Smooth muscle cell (in vitro differentiated cells): Measurements from ENCODE around the gene INTS13. TPM values are rescaled to one million over a fixed set of nuclear protein-coding genes. Genes with fewer than 3 reads are reported as not detected.

Experiments used
- DNase-seq: peaks from one replicate; lab custom pipeline; 2025; ENCODE audit not compliant: unreplicated experiment; lab: John Stamatoyannopoulos, UW
- H2AFZ ChIP-seq: fragments of 200-600 bp; sonication (generic); 2 replicates; pipeline ENCODE4 v1.6.0; 2016; ENCODE audit warnings: antibody characterized with exemption, low read depth, mild to moderate bottlenecking
- H3F3A ChIP-seq: fragments of 200-600 bp; sonication (generic); 2 replicates; pipeline ENCODE4 v1.6.0; 2017; ENCODE audit warnings: antibody characterized with exemption, low read depth
- H3K27ac ChIP-seq: fragments of 200-600 bp; sonication (generic); 2 replicates; pipeline ENCODE4 v1.5.1; 2016; ENCODE audit warnings: low read depth, mild to moderate bottlenecking
- H3K27me3 ChIP-seq: fragments of 200-600 bp; sonication (generic); 2 replicates; pipeline ENCODE4 v1.6.1; 2016; ENCODE audit warnings: low read depth, mild to moderate bottlenecking
- H3K36me3 ChIP-seq: fragments of 200-600 bp; sonication (generic); 2 replicates; pipeline ENCODE4 v1.5.1; 2016; ENCODE audit warnings: low read depth
- H3K4me1 ChIP-seq: fragments of 200-600 bp; sonication (generic); 2 replicates; pipeline ENCODE4 v1.5.1; 2016; ENCODE audit warnings: low read depth
- H3K4me2 ChIP-seq: fragments of 200-600 bp; sonication (generic); 2 replicates; pipeline ENCODE4 v1.6.0; 2016; ENCODE audit warnings: mild to moderate bottlenecking
- H3K4me3 ChIP-seq: fragments of 200-600 bp; sonication (generic); 2 replicates; pipeline ENCODE4 v1.5.1; 2016; ENCODE audit warnings: mild to moderate bottlenecking
- H3K79me2 ChIP-seq: fragments of 200-600 bp; sonication (generic); 2 replicates; pipeline ENCODE4 v1.6.0; 2016; ENCODE audit warnings: low read depth, mild to moderate bottlenecking
- H3K9ac ChIP-seq: fragments of 200-600 bp; sonication (generic); 2 replicates; pipeline ENCODE4 v1.6.0; 2016; ENCODE audit warnings: low read depth
- H3K9me3 ChIP-seq: fragments of 200-600 bp; sonication (generic); replicated peaks from 2 replicates; pipeline ENCODE4 v1.5.1; 2016; ENCODE audit warnings: low read depth
- H4K20me1 ChIP-seq: fragments of 200-600 bp; sonication (generic); 2 replicates; pipeline ENCODE4 v1.6.0; 2016; ENCODE audit warnings: low read depth
- CTCF ChIP-seq: fragments of 200-600 bp; sonication (generic); IDR thresholded peaks from 2 replicates; pipeline ENCODE4 v1.5.1; 2017; ENCODE audit warnings: borderline replicate concordance, mild to moderate bottlenecking, antibody characterized with exemption; ENCODE audit not compliant: insufficient read depth, poor library complexity, severe bottlenecking
- WGBS: methylation state at CpG from one replicate; pipeline ENCODE4 v1.1.7; 2016; ENCODE audit warnings: low lambda C conversion rate; 5-methylcytosine and 5-hydroxymethylcytosine counted together
- polyA plus RNA-seq: library from polyadenylated mRNA; unstranded; fragments of >200 nt; fragmentation: Nextera tagmentation; extraction: Ambion mirVana; gene quantifications from 2 replicates; pipeline ENCODE4 v1.2.1, GENCODE V29; 2016
- total RNA-seq: library from RNA; depleted of rRNA; stranded (reverse); fragments of >200 nt; gene quantifications from 2 replicates; pipeline ENCODE4 v1.2.3, GENCODE V29; 2014

The INTS13 gene
- total and polyA plus RNA-seq, 2 experiments from 2014 or later = 22.0 to 47.5 TPM

GRCh38 chr12:26938701-26939062 is 901 bp upstream of the INTS13 start:
- peaks cover 35% of the 10 kb centered on the region for H3K4me1 ChIP-seq
- H3K27ac ChIP-seq = peak overlapping the region; percentile 97
- peak overlapping the region; percentile 68 for H3K4me3 ChIP-seq
- no peaks in the 10 kb centered on the region for H3F3A ChIP-seq
- TF ChIP-seq CTCF = no peak
- WGBS = 0% methylated on average over 28 of the region's 28 CpGs
- peak overlapping the region; percentile 91 for H3K4me2 ChIP-seq
- no peaks in the 10 kb centered on the region for H3K9me3 ChIP-seq
- DNase-seq = no peak
- peaks cover 48% of the 10 kb centered on the region for H4K20me1 ChIP-seq
- no peaks in the 10 kb centered on the region for H3K27me3 ChIP-seq
- peak overlapping the region; percentile 86 for H2AFZ ChIP-seq
- H3K36me3 ChIP-seq = no peaks in the 10 kb centered on the region
- peaks cover 84% of the 10 kb centered on the region for H3K79me2 ChIP-seq
- H3K9ac ChIP-seq = peak overlapping the region; percentile 96

GRCh38 chr12:26937443-26937862 is 328 bp downstream of the INTS13 start:
- Histone ChIP-seq H3K36me3 (no peaks in the 10 kb centered on the region), H3K27ac (peak overlapping the region; percentile 97), H3K9me3 (no peaks in the 10 kb centered on the region), H3K4me1 (peaks cover 35% of the 10 kb centered on the region), H2AFZ (peak overlapping the region; percentile 1), H3K4me2 (peak overlapping the region; percentile 90), H3K4me3 (peak overlapping the region; percentile 68), H3K27me3 (no peaks in the 10 kb centered on the region), H4K20me1 (peaks cover 37% of the 10 kb centered on the region), H3F3A (no peaks in the 10 kb centered on the region), H3K9ac (peak overlapping the region; percentile 96), H3K79me2 (peaks cover 75% of the 10 kb centered on the region)
- WGBS = under 1% methylated on average over 10 of the region's 10 CpGs
- DNase-seq = no peak
- TF ChIP-seq CTCF = no peak

- peaks cover 31% of the 10 kb centered on the region for H4K20me1 ChIP-seq
- peak overlapping the region; percentile 96 for H3K9ac ChIP-seq
- no peak for DNase-seq
- peak overlapping the region; percentile 90 for H3K4me2 ChIP-seq
- H3K36me3 ChIP-seq = no peaks in the 10 kb centered on the region
- peaks cover 35% of the 10 kb centered on the region for H3K4me1 ChIP-seq
- no peaks in the 10 kb centered on the region for H3K27me3 ChIP-seq
- H3F3A ChIP-seq = no peaks in the 10 kb centered on the region
- WGBS = 16% methylated on average over 8 of the region's 8 CpGs
- H3K79me2 ChIP-seq = peaks cover 69% of the 10 kb centered on the region
- H3K4me3 ChIP-seq = peak overlapping the region; percentile 68
- no peaks in the 10 kb centered on the region for H3K9me3 ChIP-seq
- peak overlapping the region; percentile 97 for H3K27ac ChIP-seq
- H2AFZ ChIP-seq = no peak overlapping the region
- no peak for TF ChIP-seq CTCF
Measured at GRCh38 chr12:26936559-26937442, 980 bp downstream of the INTS13 start.
